ENCODE results near the gene GRIN3B. TPM values are rescaled to one million over a fixed set of nuclear protein-coding genes. Genes with fewer than 3 reads are reported as not detected.

The GRIN3B gene
- total RNA-seq, 1 donor from 2014 or later: not detected

DNA sequence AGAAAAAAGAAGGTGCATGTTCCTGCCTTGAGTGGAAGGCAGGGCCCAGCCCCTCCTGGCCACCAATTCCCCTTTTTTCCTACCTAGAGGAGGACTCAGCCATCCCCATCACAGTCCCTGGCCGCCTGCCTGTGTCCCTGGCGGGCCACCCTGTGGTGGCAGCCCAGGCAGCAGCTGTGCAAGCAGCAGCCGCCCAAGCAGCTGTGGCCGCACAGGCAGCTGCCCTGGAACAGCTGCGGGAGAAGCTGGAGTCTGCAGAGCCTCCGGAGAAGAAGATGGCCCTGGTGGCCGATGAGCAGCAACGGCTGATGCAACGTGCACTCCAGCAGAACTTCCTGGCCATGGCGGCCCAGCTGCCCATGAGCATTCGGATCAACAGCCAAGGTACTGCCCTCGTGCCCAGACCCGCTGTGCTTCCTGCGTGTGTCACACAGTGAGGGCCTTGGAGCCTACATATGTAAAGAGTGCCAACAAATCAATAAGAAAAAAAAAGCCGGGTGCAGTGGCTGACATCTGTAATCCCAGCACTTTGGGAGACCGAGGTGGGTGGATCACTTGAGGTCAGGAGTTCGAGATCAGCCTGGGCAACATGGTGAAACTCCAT lies 33.6 kb upstream of the GRIN3B start:
- TF ChIP-seq POLR2AphosphoS5 (IDR thresholded peaks at IDR 0.05; ENCODE audit: insufficient read depth in 1 of 2, low read depth in 1 of 2): no peak
- no peak for TF ChIP-seq POLR2A (IDR thresholded peaks at IDR 0.05)
- TF ChIP-seq, protein P1, sequence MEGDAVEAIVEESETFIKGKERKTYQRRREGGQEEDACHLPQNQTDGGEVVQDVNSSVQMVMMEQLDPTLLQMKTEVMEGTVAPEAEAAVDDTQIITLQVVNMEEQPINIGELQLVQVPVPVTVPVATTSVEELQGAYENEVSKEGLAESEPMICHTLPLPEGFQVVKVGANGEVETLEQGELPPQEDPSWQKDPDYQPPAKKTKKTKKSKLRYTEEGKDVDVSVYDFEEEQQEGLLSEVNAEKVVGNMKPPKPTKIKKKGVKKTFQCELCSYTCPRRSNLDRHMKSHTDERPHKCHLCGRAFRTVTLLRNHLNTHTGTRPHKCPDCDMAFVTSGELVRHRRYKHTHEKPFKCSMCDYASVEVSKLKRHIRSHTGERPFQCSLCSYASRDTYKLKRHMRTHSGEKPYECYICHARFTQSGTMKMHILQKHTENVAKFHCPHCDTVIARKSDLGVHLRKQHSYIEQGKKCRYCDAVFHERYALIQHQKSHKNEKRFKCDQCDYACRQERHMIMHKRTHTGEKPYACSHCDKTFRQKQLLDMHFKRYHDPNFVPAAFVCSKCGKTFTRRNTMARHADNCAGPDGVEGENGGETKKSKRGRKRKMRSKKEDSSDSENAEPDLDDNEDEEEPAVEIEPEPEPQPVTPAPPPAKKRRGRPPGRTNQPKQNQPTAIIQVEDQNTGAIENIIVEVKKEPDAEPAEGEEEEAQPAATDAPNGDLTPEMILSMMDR (IDR thresholded peaks at IDR 0.05): no peak
- Histone ChIP-seq H3K4me3 (no peak overlapping the region), H3K9me3 (peaks cover 7% of the 10 kb centered on the region), H3K27me3 (no peaks in the 10 kb centered on the region), H3K36me3 (peaks cover 0 to 49% of the 10 kb centered on the region in 2 donors), H3K4me1 (no peaks in the 10 kb centered on the region), H3K27ac (no peak overlapping the region)
- DNase-seq (ENCODE audit: extremely low spot score in 2 of 2): no peak
- intact Hi-C loops (cut with DNase I): no loop called here

DNA sequence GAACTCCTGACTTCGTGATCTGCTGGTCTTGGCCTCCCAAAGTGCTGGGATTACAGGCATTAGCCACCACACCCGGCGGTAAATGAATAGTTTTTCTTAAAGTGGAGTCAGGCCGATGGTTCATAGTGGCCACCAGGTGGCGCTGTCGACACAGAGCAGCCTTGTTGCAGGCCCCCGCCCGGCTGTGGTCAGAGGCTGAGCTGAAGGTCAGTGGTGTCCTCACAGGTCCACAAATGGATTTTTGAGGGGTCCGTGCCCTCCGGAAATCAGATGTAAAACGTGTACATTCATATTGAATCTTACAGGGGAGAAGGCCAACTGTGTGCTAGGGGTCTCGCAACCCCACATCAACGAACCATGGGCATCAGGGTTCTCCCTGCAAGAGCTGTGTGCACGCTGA lies 29.5 kb upstream of the GRIN3B start:
- TF ChIP-seq, protein P1 (IDR thresholded peaks at IDR 0.05): no peak
- no peak for TF ChIP-seq POLR2A (IDR thresholded peaks at IDR 0.05)
- TF ChIP-seq POLR2AphosphoS5 (IDR thresholded peaks at IDR 0.05; ENCODE audit: insufficient read depth in 1 of 2, low read depth in 1 of 2): no peak
- H3K4me1 ChIP-seq: no peaks in the 10 kb centered on the region
- no peaks in the 10 kb centered on the region for H3K27me3 ChIP-seq
- peaks cover 0 to 49% of the 10 kb centered on the region in 2 donors for H3K36me3 ChIP-seq
- H3K27ac ChIP-seq: no peak overlapping the region
- H3K4me3 ChIP-seq: no peak overlapping the region
- H3K9me3 ChIP-seq: peaks cover 7% of the 10 kb centered on the region
- DNase-seq (ENCODE audit: extremely low spot score in 2 of 2): no peak
- intact Hi-C loops (cut with DNase I): no loop called here

DNA sequence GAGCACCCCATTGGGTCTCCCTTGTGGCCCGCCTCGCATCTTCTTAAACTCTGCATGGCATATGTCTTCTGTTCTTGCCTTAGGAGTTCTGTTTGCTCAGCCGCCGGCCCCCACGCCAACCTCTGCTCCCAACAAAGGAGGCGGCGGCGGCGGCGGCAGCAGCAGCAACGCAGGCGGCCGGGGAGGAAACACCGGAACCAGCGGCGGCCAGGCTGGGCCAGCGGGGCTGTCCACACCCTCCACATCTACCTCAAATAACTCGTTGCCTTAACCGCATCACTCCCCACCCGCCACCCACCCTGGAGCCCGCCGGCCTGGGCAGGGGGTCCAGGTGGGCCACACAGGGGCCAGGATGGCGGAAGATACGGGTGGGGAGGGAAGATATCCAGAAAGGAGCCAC lies 28.4 kb upstream of the GRIN3B start:
- H3K4me3 ChIP-seq: no peak overlapping the region
- no peaks in the 10 kb centered on the region for H3K27me3 ChIP-seq
- H3K9me3 ChIP-seq: peaks cover 7% of the 10 kb centered on the region
- TF ChIP-seq, protein P1 (IDR thresholded peaks at IDR 0.05): no peak
- TF ChIP-seq POLR2A (IDR thresholded peaks at IDR 0.05) (no peak), POLR2AphosphoS5 (IDR thresholded peaks at IDR 0.05; ENCODE audit: insufficient read depth in 1 of 2, low read depth in 1 of 2) (no peak)
- no peaks in the 10 kb centered on the region for H3K4me1 ChIP-seq
- DNase-seq (ENCODE audit: extremely low spot score in 2 of 2): no peak
- peaks cover 0 to 45% of the 10 kb centered on the region in 2 donors for H3K36me3 ChIP-seq
- H3K27ac ChIP-seq: no peak overlapping the region
- intact Hi-C loops (cut with DNase I): no loop called here

DNA sequence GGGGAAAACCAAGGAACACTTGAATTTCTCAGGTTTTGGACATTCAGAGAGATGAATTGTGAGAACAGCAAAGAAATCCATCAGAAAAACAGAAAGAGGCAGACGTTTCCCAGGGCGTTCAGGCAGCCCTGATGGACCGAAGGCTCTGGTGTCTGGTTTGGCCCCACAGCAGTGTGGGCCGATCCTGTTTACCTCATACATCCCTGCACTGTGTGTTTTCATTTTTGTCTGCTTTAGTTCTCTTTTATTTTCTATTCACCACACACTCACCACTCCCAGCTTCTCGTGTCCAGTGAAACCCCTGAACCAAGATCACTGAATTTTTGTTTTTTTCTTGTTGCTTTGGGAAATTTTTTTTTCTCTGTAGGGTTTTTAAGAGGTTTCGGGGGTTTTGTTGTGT lies 27.9 kb upstream of the GRIN3B start:
- no peak overlapping the region for H3K4me3 ChIP-seq
- no peak for DNase-seq (ENCODE audit: extremely low spot score in 2 of 2)
- H3K36me3 ChIP-seq: peaks cover 0 to 40% of the 10 kb centered on the region in 2 donors
- H3K27me3 ChIP-seq: no peaks in the 10 kb centered on the region
- intact Hi-C loops (cut with DNase I): no loop called here
- peaks cover 7% of the 10 kb centered on the region for H3K9me3 ChIP-seq
- H3K27ac ChIP-seq: no peak overlapping the region
- no peaks in the 10 kb centered on the region for H3K4me1 ChIP-seq
- TF ChIP-seq POLR2AphosphoS5 (IDR thresholded peaks at IDR 0.05; ENCODE audit: insufficient read depth in 1 of 2, low read depth in 1 of 2) (no peak), POLR2A (IDR thresholded peaks at IDR 0.05) (no peak)
- TF ChIP-seq, protein P1 (IDR thresholded peaks at IDR 0.05): no peak

DNA sequence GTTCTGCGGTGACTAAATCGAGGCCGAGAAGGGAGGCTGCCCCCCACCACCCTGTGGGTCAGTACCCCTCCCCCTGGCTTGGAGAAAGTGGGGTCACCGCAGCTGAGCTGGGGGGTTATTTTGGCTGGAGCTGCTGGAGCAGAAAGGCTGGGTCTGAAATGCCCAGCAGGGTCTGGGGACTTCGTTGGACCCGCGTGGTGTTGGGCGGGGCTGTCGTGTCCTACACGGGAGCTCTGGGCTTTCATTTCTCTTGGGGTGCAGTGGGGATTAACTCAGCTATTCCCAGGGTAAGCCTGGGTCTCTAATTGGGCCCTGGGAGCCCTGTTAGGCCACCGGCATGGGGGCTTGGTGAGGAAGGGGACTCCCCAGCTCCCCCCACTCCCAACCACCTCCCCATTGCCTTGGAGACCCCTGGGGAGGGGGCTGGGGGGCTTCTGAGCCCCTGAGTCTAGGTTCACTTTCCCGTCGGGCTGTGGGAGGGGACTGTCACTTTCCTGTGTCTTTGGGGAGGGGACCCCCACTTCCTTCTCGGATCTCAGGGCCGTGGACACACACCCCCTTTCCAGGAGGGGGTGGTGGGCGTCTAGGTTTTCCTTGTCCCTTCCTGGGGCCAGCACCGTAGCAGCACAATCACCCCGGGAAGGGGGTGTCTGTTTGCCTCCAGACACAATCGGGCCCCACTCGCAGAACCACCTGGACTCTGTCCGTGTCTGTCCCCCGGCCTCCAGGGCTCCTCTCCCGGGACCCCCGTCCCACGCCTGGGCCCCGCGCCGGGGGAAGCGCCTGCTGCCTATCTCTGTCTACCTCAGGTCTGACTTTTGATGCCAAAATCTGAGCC lies 26.3 kb upstream of the GRIN3B start:
- Histone ChIP-seq H3K4me1 (no peaks in the 10 kb centered on the region), H3K4me3 (no peak overlapping the region), H3K27ac (no peak overlapping the region), H3K27me3 (no peaks in the 10 kb centered on the region), H3K36me3 (peaks cover 0 to 28% of the 10 kb centered on the region in 2 donors), H3K9me3 (peaks cover 7% of the 10 kb centered on the region)
- no peak for TF ChIP-seq POLR2AphosphoS5 (IDR thresholded peaks at IDR 0.05; ENCODE audit: insufficient read depth in 1 of 2, low read depth in 1 of 2)
- TF ChIP-seq, protein P1 (IDR thresholded peaks at IDR 0.05): no peak
- TF ChIP-seq POLR2A (IDR thresholded peaks at IDR 0.05): no peak
- DNase-seq (ENCODE audit: extremely low spot score in 2 of 2): no peak
- intact Hi-C loops (cut with DNase I): no loop called here

All from vagina (tissue), 2 donors.